Gastrocnemius medialis (tissue), 4 donors: ENCODE data around the gene RBFOX2. TPM values are rescaled to one million over a fixed set of nuclear protein-coding genes. Genes with fewer than 3 reads are reported as not detected.
"Not testable (repeated sequence)": the region's sequence is repeated elsewhere in the genome, so short reads cannot be mapped to it uniquely, and the experiment has no call there.

Experiments
- ATAC-seq, 2 donors: fragments of 150-250 bp; one replicate each; pipeline ENCODE4 v1.9.1; 2016
- DNase-seq, 2 donors: peaks; one replicate each; pipeline ENCODE4 v3.0.0-alpha.2; 2019
- H3K27ac ChIP-seq, 4 donors: fragments of 200-600 bp; sonication (generic); 1 replicate in 1 of 4; 2 replicates in 3 of 4; pipeline ENCODE4 v1.5.1; 2016 to 2018; ENCODE audit warnings: mild to moderate bottlenecking in 2 of 4, moderate library complexity in 1 of 4
- H3K27me3 ChIP-seq, 3 donors: fragments of 200-600 bp; sonication (generic) in 2 of 3; 1 replicate in 1 of 3; 2 replicates in 2 of 3; pipeline versions ENCODE4 v1.5.1 to v1.6.0; 2016 to 2019; ENCODE audit warnings: mild to moderate bottlenecking in 1 of 3, moderate library complexity in 1 of 3
- H3K36me3 ChIP-seq, 2 donors: fragments of 200-600 bp; sonication (generic) in 1 of 2; one replicate each; pipeline ENCODE4 v1.5.1; 2017 to 2018
- H3K4me1 ChIP-seq, 2 donors: fragments of 200-600 bp; sonication (generic) in 1 of 2; one replicate each; pipeline ENCODE4 v1.5.1; 2016 to 2017; ENCODE audit warnings: mild to moderate bottlenecking in 2 of 2
- H3K4me3 ChIP-seq, 4 donors: fragments of 200-600 bp; sonication (generic) in 3 of 4; 1 replicate in 1 of 4; 2 replicates in 3 of 4; pipeline ENCODE4 v1.5.1; 2016 to 2019; ENCODE audit warnings: mild to moderate bottlenecking in 2 of 4
- H3K9me3 ChIP-seq, 3 donors: fragments of 200-600 bp; sonication (generic) in 2 of 3; 1 replicate in 1 of 3; 2 replicates in 2 of 3; pipeline ENCODE4 v1.5.1; 2016 to 2019
- CTCF ChIP-seq, 5 experiments: fragments of 450-650 bp in 3 of 5; fragments of 200-600 bp in 2 of 5; sonication (generic) in 2 of 5; IDR thresholded peaks in 4 of 5; conservative IDR thresholded peaks in 1 of 5; 1 replicate in 4 of 5; 2 replicates in 1 of 5; pipeline ENCODE4 v1.5.1; 2016 to 2019; ENCODE audit warnings: antibody characterized with exemption in 5 of 5, mild to moderate bottlenecking in 3 of 5, moderate library complexity in 3 of 5
- POLR2A ChIP-seq, 2 donors: fragments of 450-650 bp; IDR thresholded peaks; one replicate each; pipeline ENCODE4 v1.6.1; 2017; ENCODE audit warnings: antibody characterized with exemption in 2 of 2, mild to moderate bottlenecking in 2 of 2, moderate library complexity in 2 of 2
- in situ Hi-C, 4 donors: fragments of 200-750 bp; cut with MboI; loops; one replicate each; pipeline versions ENCODE4 v1.15.0 to v1.8.0; 2017; ENCODE audit warnings: low sequenced_read_pairs in 4 of 4
- intact Hi-C: fragments of 100-400 bp; cut with DNase I; formaldehyde crosslinking; loops from one replicate; pipeline ENCODE4 v1.15.1; 2023; ENCODE audit warnings: low total_unique reads
- total RNA-seq, 4 donors: library from RNA; depleted of rRNA; stranded (reverse); fragments of >200 nt; gene quantifications; one replicate each; pipeline versions ENCODE4 v1.1.0 to v1.2.3, GENCODE V29; 2016

The RBFOX2 gene
- total RNA-seq, 4 donors from 2014 or later: 26.0 to 32.1 (median 28.6) TPM

GRCh38 chr22:36055376-36056295, 27.0 kb upstream of the RBFOX2 start:
- TF ChIP-seq CTCF (IDR thresholded peaks at IDR 0.05 in 4 of 5, conservative IDR thresholded peaks at IDR 0.05 in 1 of 5) (no peak), POLR2A (IDR thresholded peaks at IDR 0.05) (no peak)
- intact Hi-C loops (no loop called here), in situ Hi-C loops (no loop called here)
- ATAC-seq (peak; percentile 62 to 86), DNase-seq (peak in 1 of 2 donors; percentile 16)
- Histone ChIP-seq H3K4me3 (peak overlapping the region in 2 of 4 donors; percentile 20 to 48), H3K27me3 (no peaks in the 10 kb centered on the region), H3K9me3 (no peaks in the 10 kb centered on the region), H3K4me1 (peaks cover 12 to 13% of the 10 kb centered on the region in 2 donors), H3K36me3 (no peaks in the 10 kb centered on the region), H3K27ac (peak overlapping the region in 3 of 4 donors; percentile 31 to 44 (median 36))

- H3K4me3 ChIP-seq, H3K36me3 ChIP-seq, DNase-seq, H3K27ac ChIP-seq, in situ Hi-C loops, intact Hi-C loops, H3K27me3 ChIP-seq, H3K9me3 ChIP-seq, ATAC-seq: not testable (repeated sequence)
- peaks cover 12 to 13% of the 10 kb centered on the region in 2 donors for H3K4me1 ChIP-seq
Observed at GRCh38 chr22:36054446-36054845, 25.8 kb upstream of the RBFOX2 start.

- in situ Hi-C loops (no loop called here), intact Hi-C loops (no loop called here)
- H3K27me3 ChIP-seq: no peaks in the 10 kb centered on the region
- no peaks in the 10 kb centered on the region for H3K9me3 ChIP-seq
- H3K4me1 ChIP-seq: peaks cover 12 to 13% of the 10 kb centered on the region in 2 donors
- no peak overlapping the region for H3K4me3 ChIP-seq
- ATAC-seq (no peak), DNase-seq (no peak)
- H3K27ac ChIP-seq: no peak overlapping the region
- no peaks in the 10 kb centered on the region for H3K36me3 ChIP-seq
- TF ChIP-seq CTCF (IDR thresholded peaks at IDR 0.05 in 4 of 5, conservative IDR thresholded peaks at IDR 0.05 in 1 of 5): no peak
- no peak for TF ChIP-seq POLR2A (IDR thresholded peaks at IDR 0.05)
Observed at GRCh38 chr22:36053242-36054147, 24.9 kb upstream of the RBFOX2 start.

- DNase-seq (no peak), ATAC-seq (no peak)
- TF ChIP-seq CTCF (IDR thresholded peaks at IDR 0.05 in 4 of 5, conservative IDR thresholded peaks at IDR 0.05 in 1 of 5) (no peak), POLR2A (IDR thresholded peaks at IDR 0.05) (no peak)
- no peak overlapping the region for H3K27ac ChIP-seq
- intact Hi-C loops: no loop called here
- peaks cover 12 to 13% of the 10 kb centered on the region in 2 donors for H3K4me1 ChIP-seq
- no peaks in the 10 kb centered on the region for H3K27me3 ChIP-seq
- in situ Hi-C loops: no loop called here
- H3K9me3 ChIP-seq: no peaks in the 10 kb centered on the region
- H3K36me3 ChIP-seq: no peaks in the 10 kb centered on the region
- no peak overlapping the region for H3K4me3 ChIP-seq
Observed at GRCh38 chr22:36052505-36052941, 23.9 kb upstream of the RBFOX2 start.

- TF ChIP-seq POLR2A (IDR thresholded peaks at IDR 0.05) (no peak), CTCF (IDR thresholded peaks at IDR 0.05 in 4 of 5, conservative IDR thresholded peaks at IDR 0.05 in 1 of 5) (no peak)
- Histone ChIP-seq H3K27ac (peak overlapping the region in 1 of 4 donors; percentile 47), H3K4me1 (no peaks in the 10 kb centered on the region), H3K9me3 (no peaks in the 10 kb centered on the region), H3K36me3 (no peaks in the 10 kb centered on the region), H3K27me3 (no peaks in the 10 kb centered on the region), H3K4me3 (no peak overlapping the region)
- intact Hi-C loops: no loop called here
- in situ Hi-C loops: no loop called here
- ATAC-seq: no peak
- no peak for DNase-seq
Observed at GRCh38 chr22:36049678-36049997, 21.0 kb upstream of the RBFOX2 start.
